Measurements from ENCODE around the gene UBAC2. TPM values are rescaled to one million over a fixed set of nuclear protein-coding genes. Genes with fewer than 3 reads are reported as not detected.

Gene UBAC2
- polyA plus RNA-seq, 4 donors, result 56.2 to 92.6 (median 76.0) TPM

DNA sequence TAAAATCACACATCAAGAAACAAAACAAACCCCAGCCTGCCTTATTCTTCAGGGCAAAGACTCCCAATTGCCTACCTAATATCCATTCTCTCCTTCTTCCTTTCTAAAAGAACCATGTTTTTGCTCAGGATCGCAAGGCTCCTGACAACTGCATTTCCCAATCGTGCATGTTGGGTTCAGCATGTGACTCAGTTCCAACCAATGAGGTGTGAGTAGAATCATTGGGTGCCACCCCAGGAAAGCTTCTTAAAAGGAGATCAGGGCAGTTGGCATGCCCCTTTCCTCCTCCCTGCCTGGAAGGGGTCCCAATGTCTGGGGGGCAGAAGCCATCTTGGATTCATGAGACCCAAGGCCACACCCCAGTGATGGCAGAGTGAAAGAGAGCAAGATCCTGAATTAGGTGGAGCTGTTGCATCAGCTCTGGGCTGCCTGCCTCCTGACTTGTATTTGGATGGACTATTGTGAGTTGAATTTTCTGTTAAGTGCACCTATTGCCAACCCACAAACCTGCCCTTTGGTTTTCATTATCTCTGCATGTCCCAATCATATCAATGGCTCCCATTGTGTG is 26.0 kb upstream of the UBAC2 start:
- DNase-seq, result no peak
- no peaks in the 10 kb centered on the region for H3K36me3 ChIP-seq (ENCODE audit: control insufficient read depth in 3 of 3, insufficient read depth in 2 of 3, low read depth in 1 of 3, low read length in 3 of 3)
- H3K9me3 ChIP-seq (ENCODE audit: control insufficient read depth in 2 of 2, insufficient read depth in 1 of 2, low read depth in 1 of 2, low read length in 1 of 2), result no peaks in the 10 kb centered on the region
- H3K27ac ChIP-seq (ENCODE audit: low read depth in 1 of 3, low read length in 2 of 3), result no peak overlapping the region
- peaks cover 0 to 2% (median 0%) of the 10 kb centered on the region in 3 donors for H3K4me1 ChIP-seq (ENCODE audit: control insufficient read depth in 3 of 3, insufficient read depth in 2 of 3, low read depth in 1 of 3, low read length in 2 of 3)
- FAIRE-seq, result no peak
- no peak overlapping the region for H3K4me3 ChIP-seq (ENCODE audit: low read depth in 1 of 3, low read length in 3 of 3)
- H3K27me3 ChIP-seq (ENCODE audit: control insufficient read depth in 3 of 3, insufficient read depth in 3 of 3, low read length in 3 of 3), result peaks cover 0 to 3% (median 0%) of the 10 kb centered on the region in 3 donors
- 42 to 73% (median 61%) methylated on average over 2 of the region's 2 CpGs for WGBS, 3 donors

DNA sequence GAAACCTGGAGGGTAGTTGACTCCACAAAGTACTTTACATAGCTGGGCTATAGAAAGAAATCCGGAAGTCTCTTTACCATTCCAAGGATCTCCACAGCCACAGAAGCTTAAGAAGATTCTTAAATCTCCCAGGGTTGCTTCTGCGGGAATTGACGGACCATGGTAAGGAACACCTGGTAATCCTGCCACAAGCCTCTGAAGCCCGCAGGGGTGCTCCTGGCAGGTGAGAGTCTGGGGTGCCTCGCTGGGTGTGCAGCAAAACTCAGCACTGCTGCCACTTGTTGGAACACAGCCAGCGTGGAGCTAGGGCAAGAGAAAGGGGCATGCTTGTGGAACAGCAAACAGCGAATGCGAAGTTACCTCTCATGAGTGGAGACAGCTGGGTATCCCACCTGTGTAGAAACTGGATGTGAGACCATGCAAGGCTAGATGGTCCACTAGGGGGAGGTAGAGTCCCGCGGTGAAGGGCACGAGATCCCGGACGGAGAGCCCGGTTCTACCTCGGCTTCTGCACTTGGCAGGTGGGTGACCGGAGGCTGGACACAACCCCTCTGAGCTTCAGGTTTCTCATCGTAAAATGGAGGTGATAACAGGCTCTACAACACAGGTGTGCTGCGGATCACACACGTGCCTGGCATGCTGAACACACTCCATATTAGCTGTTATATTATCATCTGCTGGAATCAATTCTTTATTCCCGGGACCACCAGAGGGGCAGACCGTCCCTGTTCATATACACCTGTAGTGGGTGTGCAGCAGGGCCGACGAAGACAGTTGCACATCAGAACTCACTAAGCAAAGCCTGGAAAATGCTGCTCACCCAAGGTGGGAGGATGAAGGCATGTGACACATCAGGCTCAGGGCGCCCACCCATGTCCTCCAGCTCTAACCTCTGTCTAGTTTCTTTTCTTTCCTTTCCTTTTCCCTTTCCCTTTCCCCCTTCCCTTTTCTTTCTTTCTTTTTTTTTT is 24.1 kb upstream of the UBAC2 start:
- Histone ChIP-seq H3K27ac (ENCODE audit: low read depth in 1 of 3, low read length in 2 of 3) (no peak overlapping the region), H3K4me3 (ENCODE audit: low read depth in 1 of 3, low read length in 3 of 3) (no peak overlapping the region), H3K4me1 (ENCODE audit: control insufficient read depth in 3 of 3, insufficient read depth in 2 of 3, low read depth in 1 of 3, low read length in 2 of 3) (peaks cover 0 to 2% (median 0%) of the 10 kb centered on the region in 3 donors), H3K9me3 (ENCODE audit: control insufficient read depth in 2 of 2, insufficient read depth in 1 of 2, low read depth in 1 of 2, low read length in 1 of 2) (no peaks in the 10 kb centered on the region), H3K36me3 (ENCODE audit: control insufficient read depth in 3 of 3, insufficient read depth in 2 of 3, low read depth in 1 of 3, low read length in 3 of 3) (no peaks in the 10 kb centered on the region), H3K27me3 (ENCODE audit: control insufficient read depth in 3 of 3, insufficient read depth in 3 of 3, low read length in 3 of 3) (peaks cover 0 to 3% (median 0%) of the 10 kb centered on the region in 3 donors)
- 13 to 25% (median 19%) methylated on average over 23 to 24 of the region's 24 CpGs for WGBS, 3 donors
- DNase-seq (peak; percentile 69 to 81), FAIRE-seq (no peak)

DNA sequence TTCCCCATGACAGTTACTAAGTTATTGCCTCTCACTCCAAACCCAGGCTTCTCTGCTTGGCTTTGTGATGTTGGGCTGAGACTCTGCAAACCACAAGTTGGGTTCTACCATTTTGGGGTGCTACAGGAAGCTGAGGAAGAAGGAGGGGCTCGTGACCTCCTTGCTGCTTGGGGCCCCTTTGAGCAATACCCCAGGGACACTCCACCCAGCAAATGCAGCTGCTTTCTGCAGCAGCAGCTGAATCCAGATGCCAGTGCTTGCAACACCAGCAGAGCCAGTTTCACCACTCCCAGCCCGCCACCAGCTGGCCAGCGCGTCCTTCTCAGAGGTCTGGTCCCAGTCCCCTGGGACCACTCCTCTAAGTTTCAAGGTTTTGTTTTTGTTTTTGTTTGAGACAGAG is 22.0 kb upstream of the UBAC2 start:
- FAIRE-seq (no peak), DNase-seq (no peak)
- no peak overlapping the region for H3K4me3 ChIP-seq (ENCODE audit: low read depth in 1 of 3, low read length in 3 of 3)

DNA sequence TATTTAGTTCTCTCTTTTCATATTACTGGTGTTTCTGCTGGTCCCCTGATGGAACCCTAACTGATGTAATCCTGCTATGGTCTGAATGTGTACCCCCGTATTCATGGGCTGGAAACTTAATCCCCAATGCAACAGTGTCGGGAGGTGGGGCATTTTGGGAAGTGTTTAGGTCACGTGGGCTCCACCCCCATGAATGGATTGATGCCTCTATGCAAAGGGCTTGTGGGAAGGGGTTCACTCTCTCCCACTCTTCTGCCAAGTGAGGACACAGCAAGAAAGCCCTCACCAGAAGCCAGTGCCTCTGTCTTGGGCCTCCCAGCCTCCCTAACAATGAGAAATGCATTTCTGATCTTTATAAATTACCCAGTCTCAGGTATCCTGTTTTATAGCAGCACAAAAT is 21.2 kb upstream of the UBAC2 start:
- no peak for FAIRE-seq
- 78 to 83% (median 83%) methylated on average over 3 of the region's 3 CpGs for WGBS, 3 donors
- no peak for DNase-seq
- no peak overlapping the region for H3K27ac ChIP-seq (ENCODE audit: low read depth in 1 of 3, low read length in 2 of 3)
- H3K4me3 ChIP-seq (ENCODE audit: low read depth in 1 of 3, low read length in 3 of 3), result no peak overlapping the region
- H3K27me3 ChIP-seq (ENCODE audit: control insufficient read depth in 3 of 3, insufficient read depth in 3 of 3, low read length in 3 of 3), result peaks cover 0 to 3% (median 0%) of the 10 kb centered on the region in 3 donors
- H3K9me3 ChIP-seq (ENCODE audit: control insufficient read depth in 2 of 2, insufficient read depth in 1 of 2, low read depth in 1 of 2, low read length in 1 of 2), result peaks cover 0 to 3% of the 10 kb centered on the region in 2 donors
- H3K36me3 ChIP-seq (ENCODE audit: control insufficient read depth in 3 of 3, insufficient read depth in 2 of 3, low read depth in 1 of 3, low read length in 3 of 3), result no peaks in the 10 kb centered on the region
- peaks cover 0 to 2% (median 0%) of the 10 kb centered on the region in 3 donors for H3K4me1 ChIP-seq (ENCODE audit: control insufficient read depth in 3 of 3, insufficient read depth in 2 of 3, low read depth in 1 of 3, low read length in 2 of 3)

More for the DNA sequence above, 22.0 kb upstream of the UBAC2 start:
- H3K27ac ChIP-seq (ENCODE audit: low read depth in 1 of 3, low read length in 2 of 3), result no peak overlapping the region
- WGBS, 3 donors, result 66 to 89% (median 83%) methylated on average over 4 of the region's 4 CpGs
- H3K36me3 ChIP-seq (ENCODE audit: control insufficient read depth in 3 of 3, insufficient read depth in 2 of 3, low read depth in 1 of 3, low read length in 3 of 3), result no peaks in the 10 kb centered on the region
- H3K4me1 ChIP-seq (ENCODE audit: control insufficient read depth in 3 of 3, insufficient read depth in 2 of 3, low read depth in 1 of 3, low read length in 2 of 3), result peaks cover 0 to 2% (median 0%) of the 10 kb centered on the region in 3 donors
- H3K9me3 ChIP-seq (ENCODE audit: control insufficient read depth in 2 of 2, insufficient read depth in 1 of 2, low read depth in 1 of 2, low read length in 1 of 2), result peaks cover 0 to 3% of the 10 kb centered on the region in 2 donors
- H3K27me3 ChIP-seq (ENCODE audit: control insufficient read depth in 3 of 3, insufficient read depth in 3 of 3, low read length in 3 of 3), result peaks cover 0 to 3% (median 0%) of the 10 kb centered on the region in 3 donors

DNA sequence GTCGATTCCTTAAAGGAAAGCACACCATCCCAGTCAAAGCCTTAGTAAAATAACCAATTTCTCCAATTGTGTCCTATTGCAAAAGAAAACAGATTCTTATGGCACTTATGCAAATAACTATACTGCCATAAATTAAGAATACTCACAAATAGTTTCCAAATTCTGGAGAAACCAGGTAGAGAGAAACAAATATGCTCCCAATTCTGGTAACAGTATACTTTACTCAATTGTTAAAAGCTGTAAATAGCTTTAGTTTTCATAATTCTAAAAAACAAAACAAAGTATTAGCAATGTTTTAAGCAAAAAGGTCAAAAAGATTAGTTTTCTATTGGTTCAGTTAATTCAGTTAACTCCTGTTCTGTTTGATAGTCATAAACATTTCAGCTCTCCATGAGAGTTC is 18.2 kb upstream of the UBAC2 start:
- H3K36me3 ChIP-seq (ENCODE audit: control insufficient read depth in 3 of 3, insufficient read depth in 2 of 3, low read depth in 1 of 3, low read length in 3 of 3), result no peaks in the 10 kb centered on the region
- no peak for FAIRE-seq
- WGBS, 3 donors, result 95 to 99% (median 97%) methylated on average over 1 of the region's 1 CpG

DNA sequence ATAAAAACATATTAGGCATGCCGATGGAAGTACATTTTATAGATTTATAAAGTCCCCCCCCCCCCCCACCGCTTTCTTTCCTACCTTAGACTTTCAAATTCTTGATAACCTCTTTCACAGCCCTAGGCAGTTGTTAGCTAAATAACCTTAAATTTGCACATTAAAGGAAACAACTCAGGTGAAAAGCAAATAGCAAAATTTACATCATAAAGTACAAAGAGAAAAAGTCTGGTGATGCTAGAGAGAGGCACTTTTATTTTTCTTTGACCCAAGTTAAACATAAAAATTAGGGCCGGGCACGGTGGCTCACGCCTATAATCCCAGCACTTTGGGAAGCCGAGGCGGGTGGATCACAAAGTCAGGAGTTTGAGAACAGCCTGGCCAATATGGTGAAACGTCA is 15.0 kb upstream of the UBAC2 start:
- DNase-seq (no peak), FAIRE-seq (no peak)
- WGBS, 3 donors, result 81 to 90% (median 87%) methylated on average over 8 of the region's 8 CpGs
- Histone ChIP-seq H3K27me3 (ENCODE audit: control insufficient read depth in 3 of 3, insufficient read depth in 3 of 3, low read length in 3 of 3) (no peaks in the 10 kb centered on the region), H3K36me3 (ENCODE audit: control insufficient read depth in 3 of 3, insufficient read depth in 2 of 3, low read depth in 1 of 3, low read length in 3 of 3) (no peaks in the 10 kb centered on the region), H3K4me3 (ENCODE audit: low read depth in 1 of 3, low read length in 3 of 3) (no peak overlapping the region), H3K4me1 (ENCODE audit: control insufficient read depth in 3 of 3, insufficient read depth in 2 of 3, low read depth in 1 of 3, low read length in 2 of 3) (no peaks in the 10 kb centered on the region), H3K9me3 (ENCODE audit: control insufficient read depth in 2 of 2, insufficient read depth in 1 of 2, low read depth in 1 of 2, low read length in 1 of 2) (peaks cover 0 to 3% of the 10 kb centered on the region in 2 donors), H3K27ac (ENCODE audit: low read depth in 1 of 3, low read length in 2 of 3) (no peak overlapping the region)

More for the DNA sequence above, 18.2 kb upstream of the UBAC2 start:
- Histone ChIP-seq H3K9me3 (ENCODE audit: control insufficient read depth in 2 of 2, insufficient read depth in 1 of 2, low read depth in 1 of 2, low read length in 1 of 2) (peaks cover 0 to 3% of the 10 kb centered on the region in 2 donors), H3K4me3 (ENCODE audit: low read depth in 1 of 3, low read length in 3 of 3) (no peak overlapping the region), H3K4me1 (ENCODE audit: control insufficient read depth in 3 of 3, insufficient read depth in 2 of 3, low read depth in 1 of 3, low read length in 2 of 3) (no peaks in the 10 kb centered on the region), H3K27ac (ENCODE audit: low read depth in 1 of 3, low read length in 2 of 3) (no peak overlapping the region), H3K27me3 (ENCODE audit: control insufficient read depth in 3 of 3, insufficient read depth in 3 of 3, low read length in 3 of 3) (no peaks in the 10 kb centered on the region)
- no peak for DNase-seq

DNA sequence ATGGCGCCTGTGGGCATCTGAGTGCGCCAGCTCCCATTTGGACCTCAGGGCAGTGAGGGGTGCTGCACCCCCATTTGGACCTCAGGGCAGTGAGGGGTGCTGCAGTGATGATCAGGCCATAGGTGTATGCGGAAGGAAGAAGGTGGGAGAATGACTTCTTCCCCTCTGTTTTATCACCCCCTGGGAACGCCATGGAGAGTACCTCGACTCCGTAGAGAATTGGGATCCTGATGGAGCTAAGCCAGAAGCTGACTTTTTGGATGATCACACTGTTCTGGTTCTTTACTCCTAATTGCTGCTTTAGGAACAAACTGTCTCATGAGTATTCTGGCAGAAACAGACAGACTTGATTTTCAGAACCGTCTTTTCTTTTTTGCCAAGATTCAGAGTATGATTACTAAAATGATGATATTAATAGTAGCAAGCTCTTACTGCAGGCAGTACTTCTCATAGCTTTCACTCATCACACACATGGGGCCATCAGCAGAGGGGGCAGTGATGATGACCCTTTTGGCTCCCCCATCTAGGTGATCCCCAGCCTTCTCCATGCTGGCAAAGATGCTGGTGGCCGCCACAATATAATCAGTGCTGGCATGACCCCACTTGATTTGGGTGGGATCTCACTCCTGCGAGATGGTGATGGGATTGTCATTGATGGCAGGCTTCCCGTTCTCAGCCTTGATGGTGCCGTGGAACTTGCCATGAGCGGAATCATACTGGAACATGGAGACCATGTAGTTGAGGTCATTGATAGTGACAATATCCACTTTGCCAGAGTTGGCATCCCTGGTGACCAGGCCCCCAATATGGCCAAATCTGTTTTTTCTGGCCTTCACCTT is 10.3 kb upstream of the UBAC2 start:
- 89 to 95% (median 93%) methylated on average over 12 of the region's 12 CpGs for WGBS, 3 donors
- no peak overlapping the region for H3K27ac ChIP-seq (ENCODE audit: low read depth in 1 of 3, low read length in 2 of 3)

DNA sequence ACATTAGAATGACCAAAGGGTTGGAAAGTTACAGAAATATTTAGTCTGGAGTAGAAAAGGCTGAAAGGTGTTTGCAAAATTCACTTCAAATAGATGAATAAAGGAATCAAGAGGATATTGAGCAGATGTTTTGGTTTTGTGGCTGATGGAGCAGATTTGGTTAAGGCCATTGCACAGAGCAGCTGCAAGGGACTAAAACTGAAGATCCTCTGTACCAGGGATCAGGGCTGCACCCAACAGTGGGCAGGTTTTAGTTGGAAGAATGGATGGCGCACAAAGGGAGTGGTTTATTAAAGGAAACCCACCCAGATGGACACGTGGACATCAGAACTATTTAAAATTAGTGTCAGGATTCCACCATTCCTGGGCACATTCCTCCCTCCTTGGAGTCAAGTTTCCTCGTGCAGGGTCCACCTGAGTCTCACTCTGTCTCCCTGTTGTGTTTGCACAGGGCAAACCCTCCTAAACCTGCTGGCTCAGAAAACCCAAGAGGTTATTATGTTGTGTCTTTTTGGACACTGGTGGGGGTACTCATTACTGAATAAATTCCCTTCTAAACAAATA is 9.2 kb upstream of the UBAC2 start:
- no peaks in the 10 kb centered on the region for H3K36me3 ChIP-seq (ENCODE audit: control insufficient read depth in 3 of 3, insufficient read depth in 2 of 3, low read depth in 1 of 3, low read length in 3 of 3)
- FAIRE-seq, result no peak
- H3K27me3 ChIP-seq (ENCODE audit: control insufficient read depth in 3 of 3, insufficient read depth in 3 of 3, low read length in 3 of 3), result no peaks in the 10 kb centered on the region
- no peak overlapping the region for H3K27ac ChIP-seq (ENCODE audit: low read depth in 1 of 3, low read length in 2 of 3)
- peaks cover 0 to 2% (median 0%) of the 10 kb centered on the region in 3 donors for H3K4me1 ChIP-seq (ENCODE audit: control insufficient read depth in 3 of 3, insufficient read depth in 2 of 3, low read depth in 1 of 3, low read length in 2 of 3)
- no peak overlapping the region for H3K4me3 ChIP-seq (ENCODE audit: low read depth in 1 of 3, low read length in 3 of 3)
- 44 to 51% (median 45%) methylated on average over 3 of the region's 3 CpGs for WGBS, 3 donors
- DNase-seq, result no peak
- H3K9me3 ChIP-seq (ENCODE audit: control insufficient read depth in 2 of 2, insufficient read depth in 1 of 2, low read depth in 1 of 2, low read length in 1 of 2), result no peaks in the 10 kb centered on the region

More for the DNA sequence above, 10.3 kb upstream of the UBAC2 start:
- no peak overlapping the region for H3K4me3 ChIP-seq (ENCODE audit: low read depth in 1 of 3, low read length in 3 of 3)
- FAIRE-seq (no peak), DNase-seq (no peak)
- no peaks in the 10 kb centered on the region for H3K36me3 ChIP-seq (ENCODE audit: control insufficient read depth in 3 of 3, insufficient read depth in 2 of 3, low read depth in 1 of 3, low read length in 3 of 3)
- no peaks in the 10 kb centered on the region for H3K9me3 ChIP-seq (ENCODE audit: control insufficient read depth in 2 of 2, insufficient read depth in 1 of 2, low read depth in 1 of 2, low read length in 1 of 2)
- H3K27me3 ChIP-seq (ENCODE audit: control insufficient read depth in 3 of 3, insufficient read depth in 3 of 3, low read length in 3 of 3), result no peaks in the 10 kb centered on the region
- H3K4me1 ChIP-seq (ENCODE audit: control insufficient read depth in 3 of 3, insufficient read depth in 2 of 3, low read depth in 1 of 3, low read length in 2 of 3), result peaks cover 0 to 2% (median 0%) of the 10 kb centered on the region in 3 donors

All from small intestine (tissue), 7 donors.